ENCODE data around the gene ASNSD1. TPM values are rescaled to one million over a fixed set of nuclear protein-coding genes. Genes with fewer than 3 reads are reported as not detected.
A peak's percentile ranks its signal among the peaks of the same experiment; 100 is the strongest.

Gene ASNSD1
- total RNA-seq, 2 experiments from 2014 or later = 31.9 to 36.8 TPM

- Histone ChIP-seq H3K9me3 (ENCODE audit: low read length) (no peaks in the 10 kb centered on the region), H3K4me1 (ENCODE audit: insufficient read depth, low read length, poor library complexity, severe bottlenecking) (peaks cover 41% of the 10 kb centered on the region), H3K79me2 (ENCODE audit: insufficient read depth, low read depth, low read length) (peaks cover 31% of the 10 kb centered on the region), H3K27ac (ENCODE audit: low read depth, low read length, poor library complexity, severe bottlenecking) (no peak overlapping the region), H3K36me3 (ENCODE audit: insufficient read depth, low read length) (peaks cover 6% of the 10 kb centered on the region; the same call in 1 of the 2 replicates), H3K4me3 (ENCODE audit: low read depth, low read length, poor library complexity, severe bottlenecking) (no peak overlapping the region), H3K9me2 (ENCODE audit: insufficient read depth, low read length) (no peaks in the 10 kb centered on the region), H3K4me2 (ENCODE audit: low read length) (no peak overlapping the region), H2AFZ (ENCODE audit: low read length) (peak overlapping the region; percentile 96; the same call in 1 of the 2 replicates), H4K20me1 (ENCODE audit: insufficient read depth, low read length) (peaks cover 10% of the 10 kb centered on the region; the same call in 1 of the 2 replicates)
- BruUV-seq (replicated peaks) = no TSS peak
- CTCF ChIA-PET (ENCODE audit: unreplicated experiment) = no interaction called here
- no peak for DNase-seq (ENCODE audit: low spot score)
- intact Hi-C loops (cut with micrococcal nuclease; ENCODE audit: unreplicated experiment) = loop anchor here (5.0 kb wide), 3 partner anchors 123 to 873 kb away; partner anchors contain the start of genes HIBCH, NEMP2, ORMDL1 and PMS1
- POLR2A ChIA-PET = interaction anchor here (0.6 to 3.1 kb wide), 6 partner anchors 8 to 672 kb away, joined by 3 to 21 read pairs (median 4); partner anchors contain the start of gene OSGEPL1
- TF ChIP-seq CTCF (conservative IDR thresholded peaks at IDR 0.05; ENCODE audit: low read length) (no peak), EZH2phosphoT487 (IDR thresholded peaks at IDR 0.05; ENCODE audit: borderline replicate concordance, low read depth, low read length) (no peak)
These were observed 1.5 kb upstream of the ASNSD1 start for GRCh38 chr2:189659734-189660133.

- ChIA-PET CTCF (ENCODE audit: unreplicated experiment) (interaction anchor here (0.6 to 1.5 kb wide), 7 partner anchors 11 to 411 kb away, joined by 3 to 4 read pairs (median 3); partner anchors contain the start of gene OSGEPL1), POLR2A (interaction anchor here (0.6 to 3.0 kb wide), 12 partner anchors 9 to 414 kb away, joined by 3 to 16 read pairs (median 4); partner anchors contain the start of gene OSGEPL1)
- H3K9me3 ChIP-seq (ENCODE audit: low read length) = no peaks in the 10 kb centered on the region
- H3K9me2 ChIP-seq (ENCODE audit: insufficient read depth, low read length) = no peaks in the 10 kb centered on the region
- H4K20me1 ChIP-seq (ENCODE audit: insufficient read depth, low read length) = peaks cover 13% of the 10 kb centered on the region; the same call in 1 of the 2 replicates
- TF ChIP-seq CTCF (conservative IDR thresholded peaks at IDR 0.05; ENCODE audit: low read length) (no peak), EZH2phosphoT487 (IDR thresholded peaks at IDR 0.05; ENCODE audit: borderline replicate concordance, low read depth, low read length) (no peak)
- H3K79me2 ChIP-seq (ENCODE audit: insufficient read depth, low read depth, low read length) = peaks cover 31% of the 10 kb centered on the region
- H3K4me1 ChIP-seq (ENCODE audit: insufficient read depth, low read length, poor library complexity, severe bottlenecking) = peaks cover 41% of the 10 kb centered on the region
- H3K36me3 ChIP-seq (ENCODE audit: insufficient read depth, low read length) = peaks cover 13% of the 10 kb centered on the region; the same call in 1 of the 2 replicates
- no TSS peak for BruUV-seq (replicated peaks)
- intact Hi-C loops (cut with micrococcal nuclease; ENCODE audit: unreplicated experiment) = loop anchor here (1.0 to 5.0 kb wide), 7 partner anchors 38 to 872 kb away; partner anchors contain the start of genes HIBCH, NEMP2, ORMDL1 and OSGEPL1
- H3K27ac ChIP-seq (ENCODE audit: low read depth, low read length, poor library complexity, severe bottlenecking) = no peak overlapping the region
- peak overlapping the region; percentile 58 for H3K4me2 ChIP-seq (ENCODE audit: low read length)
- peak overlapping the region; percentile 96 for H2AFZ ChIP-seq (ENCODE audit: low read length)
- no peak overlapping the region for H3K4me3 ChIP-seq (ENCODE audit: low read depth, low read length, poor library complexity, severe bottlenecking)
- no peak for DNase-seq (ENCODE audit: low spot score)
These were observed 484 bp upstream of the ASNSD1 start for GRCh38 chr2:189660803-189661147.

GRCh38 chr2:189661957-189662321 lies 680 bp downstream of the ASNSD1 start:
- H3K9me2 ChIP-seq (ENCODE audit: insufficient read depth, low read length) = no peaks in the 10 kb centered on the region
- H3K4me1 ChIP-seq (ENCODE audit: insufficient read depth, low read length, poor library complexity, severe bottlenecking) = peaks cover 41% of the 10 kb centered on the region
- H3K79me2 ChIP-seq (ENCODE audit: insufficient read depth, low read depth, low read length) = peaks cover 31% of the 10 kb centered on the region
- no peak for TF ChIP-seq EZH2phosphoT487 (IDR thresholded peaks at IDR 0.05; ENCODE audit: borderline replicate concordance, low read depth, low read length)
- TF ChIP-seq CTCF (conservative IDR thresholded peaks at IDR 0.05; ENCODE audit: low read length) = no peak
- peak overlapping the region; percentile 90 for H3K4me3 ChIP-seq (ENCODE audit: low read depth, low read length, poor library complexity, severe bottlenecking)
- peaks cover 13% of the 10 kb centered on the region; the same call in 1 of the 2 replicates for H4K20me1 ChIP-seq (ENCODE audit: insufficient read depth, low read length)
- intact Hi-C loops (cut with micrococcal nuclease; ENCODE audit: unreplicated experiment) = loop anchor here (1.0 to 5.0 kb wide), 7 partner anchors 36 to 870 kb away; partner anchors contain the start of genes HIBCH, NEMP2, ORMDL1 and OSGEPL1
- H2AFZ ChIP-seq (ENCODE audit: low read length) = peak overlapping the region; percentile 89; the same call in 1 of the 2 replicates
- peak; percentile 25 for DNase-seq (ENCODE audit: low spot score)
- peaks cover 25% of the 10 kb centered on the region for H3K36me3 ChIP-seq (ENCODE audit: insufficient read depth, low read length)
- no peaks in the 10 kb centered on the region for H3K9me3 ChIP-seq (ENCODE audit: low read length)
- no TSS peak for BruUV-seq (replicated peaks)
- peak overlapping the region; percentile 93 for H3K4me2 ChIP-seq (ENCODE audit: low read length)
- H3K27ac ChIP-seq (ENCODE audit: low read depth, low read length, poor library complexity, severe bottlenecking) = peak overlapping the region; percentile 38
- ChIA-PET CTCF (ENCODE audit: unreplicated experiment) (interaction anchor here (1.4 to 1.5 kb wide), 2 partner anchors 10 to 33 kb away, joined by 3 to 4 read pairs; no protein-coding TSS in a partner anchor), POLR2A (interaction anchor here (0.7 to 3.0 kb wide), 17 partner anchors 8 to 516 kb away, joined by 3 to 16 read pairs (median 3); partner anchors contain the start of genes OSGEPL1 and WDR75)

Measured in OCI-LY7 (cell line).